Measurements from ENCODE around the gene KDF1.

DNA sequence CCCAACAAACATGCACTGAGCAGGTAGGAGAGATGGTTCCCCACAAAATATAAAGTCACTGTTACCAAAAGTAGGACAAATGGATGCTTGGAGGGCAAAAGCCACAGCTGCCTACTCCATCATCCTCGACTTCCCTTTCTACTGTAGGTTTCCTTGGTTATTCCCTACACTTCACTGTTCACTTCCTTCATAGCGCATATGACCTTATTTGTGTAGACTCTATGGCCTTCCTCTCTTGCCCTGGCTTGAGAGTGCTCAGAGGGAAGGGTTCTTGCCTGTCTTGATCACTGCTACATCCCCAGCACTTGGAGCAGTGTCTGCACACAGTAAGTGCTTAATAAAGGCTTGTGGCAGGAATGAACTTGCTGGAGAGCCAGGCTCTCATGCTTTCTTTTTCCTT lies 18.6 kb upstream of the KDF1 start:
- TF ChIP-seq YY1 (IDR thresholded peaks at IDR 0.05; ENCODE audit: low read depth) (no peak), NRF1 (IDR thresholded peaks at IDR 0.05; ENCODE audit: low read depth, low read length) (no peak), EZH2phosphoT487 (IDR thresholded peaks at IDR 0.05; ENCODE audit: borderline replicate concordance, low read depth) (no peak), RXRA (IDR thresholded peaks at IDR 0.05; ENCODE audit: borderline replicate concordance, low read depth) (no peak), POLR2AphosphoS5 (IDR thresholded peaks at IDR 0.05; ENCODE audit: low read depth, low read length) (no peak), GABPA (IDR thresholded peaks at IDR 0.05; ENCODE audit: low read depth) (no peak), RAD21 (IDR thresholded peaks at IDR 0.05; ENCODE audit: low read length) (no peak), EP300 (IDR thresholded peaks at IDR 0.05; ENCODE audit: borderline replicate concordance in 1 of 2, low read depth in 1 of 2, low read length in 1 of 2) (no peak), ELF1 (IDR thresholded peaks at IDR 0.05) (no peak)
- TF ChIP-seq, protein P1, sequence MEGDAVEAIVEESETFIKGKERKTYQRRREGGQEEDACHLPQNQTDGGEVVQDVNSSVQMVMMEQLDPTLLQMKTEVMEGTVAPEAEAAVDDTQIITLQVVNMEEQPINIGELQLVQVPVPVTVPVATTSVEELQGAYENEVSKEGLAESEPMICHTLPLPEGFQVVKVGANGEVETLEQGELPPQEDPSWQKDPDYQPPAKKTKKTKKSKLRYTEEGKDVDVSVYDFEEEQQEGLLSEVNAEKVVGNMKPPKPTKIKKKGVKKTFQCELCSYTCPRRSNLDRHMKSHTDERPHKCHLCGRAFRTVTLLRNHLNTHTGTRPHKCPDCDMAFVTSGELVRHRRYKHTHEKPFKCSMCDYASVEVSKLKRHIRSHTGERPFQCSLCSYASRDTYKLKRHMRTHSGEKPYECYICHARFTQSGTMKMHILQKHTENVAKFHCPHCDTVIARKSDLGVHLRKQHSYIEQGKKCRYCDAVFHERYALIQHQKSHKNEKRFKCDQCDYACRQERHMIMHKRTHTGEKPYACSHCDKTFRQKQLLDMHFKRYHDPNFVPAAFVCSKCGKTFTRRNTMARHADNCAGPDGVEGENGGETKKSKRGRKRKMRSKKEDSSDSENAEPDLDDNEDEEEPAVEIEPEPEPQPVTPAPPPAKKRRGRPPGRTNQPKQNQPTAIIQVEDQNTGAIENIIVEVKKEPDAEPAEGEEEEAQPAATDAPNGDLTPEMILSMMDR (IDR thresholded peaks at IDR 0.05), result no peak
- TF ChIP-seq, protein P2, sequence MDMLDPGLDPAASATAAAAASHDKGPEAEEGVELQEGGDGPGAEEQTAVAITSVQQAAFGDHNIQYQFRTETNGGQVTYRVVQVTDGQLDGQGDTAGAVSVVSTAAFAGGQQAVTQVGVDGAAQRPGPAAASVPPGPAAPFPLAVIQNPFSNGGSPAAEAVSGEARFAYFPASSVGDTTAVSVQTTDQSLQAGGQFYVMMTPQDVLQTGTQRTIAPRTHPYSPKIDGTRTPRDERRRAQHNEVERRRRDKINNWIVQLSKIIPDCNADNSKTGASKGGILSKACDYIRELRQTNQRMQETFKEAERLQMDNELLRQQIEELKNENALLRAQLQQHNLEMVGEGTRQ (IDR thresholded peaks at IDR 0.05; ENCODE audit: borderline replicate concordance, low read depth, low read length), result no peak
